HL-60 (cell line): ENCODE measurements around the gene PRLR.

ENCODE experiments used
- DNase-seq, 2 experiments: peaks; one replicate each; pipeline ENCODE4 v3.0.0-alpha.2; 2010 to 2020; ENCODE audit warnings: low read depth in 1 of 2, low spot score in 1 of 2
- H3K27ac ChIP-seq: fragments of 250-450 bp; sonication (Bioruptor Pico); replicated peaks from 2 replicates; pipeline ENCODE4 v1.5.1; 2020; ENCODE audit warnings: mild to moderate bottlenecking, moderate library complexity
- H3K27me3 ChIP-seq: fragments of 250-450 bp; sonication (Bioruptor Pico); 2 replicates; pipeline ENCODE4 v1.5.1; 2021; ENCODE audit warnings: mild to moderate bottlenecking, moderate library complexity; ENCODE audit not compliant: insufficient read depth, poor library complexity, severe bottlenecking
- H3K4me3 ChIP-seq: replicated peaks from 2 replicates; pipeline ENCODE4 v1.5.1; 2011; ENCODE audit warnings: mild to moderate bottlenecking, control low read depth, low read length; ENCODE audit not compliant: insufficient read depth
- GABPA ChIP-seq: IDR thresholded peaks from 2 replicates; pipeline ENCODE4 v1.6.1; 2012; ENCODE audit warnings: low read depth
- POLR2AphosphoS5 ChIP-seq: IDR thresholded peaks from 2 replicates; pipeline ENCODE4 v1.6.1; 2012; ENCODE audit warnings: low read depth
- SPI1 ChIP-seq: IDR thresholded peaks from 2 replicates; pipeline ENCODE4 v1.6.1; 2012; ENCODE audit warnings: low read depth, mild to moderate bottlenecking, borderline replicate concordance
- TF ChIP-seq, protein P1 (sequence below): IDR thresholded peaks from one replicate; pipeline ENCODE4 v1.5.1; 2011; ENCODE audit warnings: low read length, control low read depth, inconsistent platforms; ENCODE audit not compliant: insufficient read depth
- TF ChIP-seq, protein P2 (sequence below): IDR thresholded peaks from 2 replicates; pipeline ENCODE4 v1.6.1; 2012; ENCODE audit warnings: low read depth; ENCODE audit not compliant: insufficient replicate concordance

The PRLR gene

DNA sequence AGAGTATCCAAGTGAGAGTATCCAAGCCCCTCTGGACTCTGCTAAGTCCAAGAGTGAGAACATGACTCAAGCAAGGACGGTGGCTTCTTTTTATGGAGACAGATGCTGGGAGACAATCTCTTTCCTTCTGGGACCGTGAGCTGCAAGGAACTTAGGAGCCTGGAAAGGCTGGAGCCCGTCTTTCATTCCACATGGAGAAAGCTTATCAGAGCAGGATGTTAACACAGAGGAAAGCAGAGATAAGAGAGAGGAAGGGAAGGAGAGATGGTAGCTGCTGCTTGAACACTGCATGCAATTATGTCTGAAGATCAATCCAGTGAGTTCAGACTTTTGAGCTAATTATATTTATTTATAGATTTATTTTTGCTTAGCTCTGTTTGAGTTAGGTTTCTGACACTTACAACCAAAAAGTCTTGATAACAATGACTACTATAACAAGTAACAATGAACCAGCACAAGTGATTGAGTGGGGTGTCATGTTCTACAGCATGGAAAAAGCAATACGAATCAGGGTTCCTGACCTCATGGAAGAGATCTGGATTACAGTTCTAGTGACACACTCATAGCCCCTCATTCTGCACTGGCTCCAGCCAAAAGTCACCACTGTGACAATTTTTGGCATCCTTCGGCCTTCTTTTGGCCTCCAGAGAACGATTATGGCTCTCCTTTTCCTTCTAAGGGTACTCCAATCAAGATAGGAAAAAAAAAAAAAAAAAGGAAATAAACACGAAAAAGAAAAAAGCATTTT, 71.5 kb downstream of the PRLR start:
- H3K27me3 ChIP-seq, result no peaks in the 10 kb centered on the region
- no peak overlapping the region for H3K4me3 ChIP-seq
- H3K27ac ChIP-seq, result no peak overlapping the region
- TF ChIP-seq, protein P1, sequence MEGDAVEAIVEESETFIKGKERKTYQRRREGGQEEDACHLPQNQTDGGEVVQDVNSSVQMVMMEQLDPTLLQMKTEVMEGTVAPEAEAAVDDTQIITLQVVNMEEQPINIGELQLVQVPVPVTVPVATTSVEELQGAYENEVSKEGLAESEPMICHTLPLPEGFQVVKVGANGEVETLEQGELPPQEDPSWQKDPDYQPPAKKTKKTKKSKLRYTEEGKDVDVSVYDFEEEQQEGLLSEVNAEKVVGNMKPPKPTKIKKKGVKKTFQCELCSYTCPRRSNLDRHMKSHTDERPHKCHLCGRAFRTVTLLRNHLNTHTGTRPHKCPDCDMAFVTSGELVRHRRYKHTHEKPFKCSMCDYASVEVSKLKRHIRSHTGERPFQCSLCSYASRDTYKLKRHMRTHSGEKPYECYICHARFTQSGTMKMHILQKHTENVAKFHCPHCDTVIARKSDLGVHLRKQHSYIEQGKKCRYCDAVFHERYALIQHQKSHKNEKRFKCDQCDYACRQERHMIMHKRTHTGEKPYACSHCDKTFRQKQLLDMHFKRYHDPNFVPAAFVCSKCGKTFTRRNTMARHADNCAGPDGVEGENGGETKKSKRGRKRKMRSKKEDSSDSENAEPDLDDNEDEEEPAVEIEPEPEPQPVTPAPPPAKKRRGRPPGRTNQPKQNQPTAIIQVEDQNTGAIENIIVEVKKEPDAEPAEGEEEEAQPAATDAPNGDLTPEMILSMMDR, result no peak
- TF ChIP-seq SPI1 (no peak), GABPA (no peak), POLR2AphosphoS5 (no peak)
- TF ChIP-seq, protein P2, sequence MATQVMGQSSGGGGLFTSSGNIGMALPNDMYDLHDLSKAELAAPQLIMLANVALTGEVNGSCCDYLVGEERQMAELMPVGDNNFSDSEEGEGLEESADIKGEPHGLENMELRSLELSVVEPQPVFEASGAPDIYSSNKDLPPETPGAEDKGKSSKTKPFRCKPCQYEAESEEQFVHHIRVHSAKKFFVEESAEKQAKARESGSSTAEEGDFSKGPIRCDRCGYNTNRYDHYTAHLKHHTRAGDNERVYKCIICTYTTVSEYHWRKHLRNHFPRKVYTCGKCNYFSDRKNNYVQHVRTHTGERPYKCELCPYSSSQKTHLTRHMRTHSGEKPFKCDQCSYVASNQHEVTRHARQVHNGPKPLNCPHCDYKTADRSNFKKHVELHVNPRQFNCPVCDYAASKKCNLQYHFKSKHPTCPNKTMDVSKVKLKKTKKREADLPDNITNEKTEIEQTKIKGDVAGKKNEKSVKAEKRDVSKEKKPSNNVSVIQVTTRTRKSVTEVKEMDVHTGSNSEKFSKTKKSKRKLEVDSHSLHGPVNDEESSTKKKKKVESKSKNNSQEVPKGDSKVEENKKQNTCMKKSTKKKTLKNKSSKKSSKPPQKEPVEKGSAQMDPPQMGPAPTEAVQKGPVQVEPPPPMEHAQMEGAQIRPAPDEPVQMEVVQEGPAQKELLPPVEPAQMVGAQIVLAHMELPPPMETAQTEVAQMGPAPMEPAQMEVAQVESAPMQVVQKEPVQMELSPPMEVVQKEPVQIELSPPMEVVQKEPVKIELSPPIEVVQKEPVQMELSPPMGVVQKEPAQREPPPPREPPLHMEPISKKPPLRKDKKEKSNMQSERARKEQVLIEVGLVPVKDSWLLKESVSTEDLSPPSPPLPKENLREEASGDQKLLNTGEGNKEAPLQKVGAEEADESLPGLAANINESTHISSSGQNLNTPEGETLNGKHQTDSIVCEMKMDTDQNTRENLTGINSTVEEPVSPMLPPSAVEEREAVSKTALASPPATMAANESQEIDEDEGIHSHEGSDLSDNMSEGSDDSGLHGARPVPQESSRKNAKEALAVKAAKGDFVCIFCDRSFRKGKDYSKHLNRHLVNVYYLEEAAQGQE, result no peak
- no peak for DNase-seq

DNA sequence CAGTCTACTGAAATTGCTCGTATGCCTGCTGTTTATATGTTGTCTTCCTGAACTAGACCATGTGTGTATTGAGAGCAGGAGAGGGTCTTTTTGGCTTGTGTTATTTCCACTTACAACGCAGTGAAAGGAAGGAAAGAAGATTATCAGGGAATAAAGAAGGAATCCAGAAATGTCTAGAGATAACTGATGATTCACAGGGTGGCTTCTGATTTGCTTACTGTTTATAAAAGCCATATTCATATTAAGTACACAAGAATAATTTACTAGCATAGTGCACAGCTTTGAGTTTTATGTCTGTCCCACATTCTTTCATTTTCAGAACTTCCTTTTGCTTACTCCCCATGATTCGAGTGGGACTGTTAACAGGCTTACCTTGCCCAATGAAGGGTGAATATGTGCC, 72.1 kb downstream of the PRLR start:
- Histone ChIP-seq H3K4me3 (no peak overlapping the region), H3K27me3 (no peaks in the 10 kb centered on the region), H3K27ac (no peak overlapping the region)
- DNase-seq, result no peak
- TF ChIP-seq POLR2AphosphoS5, result no peak
- TF ChIP-seq, protein P1, result no peak
- TF ChIP-seq SPI1, result no peak
- TF ChIP-seq, protein P2, result no peak
- TF ChIP-seq GABPA, result no peak

DNA sequence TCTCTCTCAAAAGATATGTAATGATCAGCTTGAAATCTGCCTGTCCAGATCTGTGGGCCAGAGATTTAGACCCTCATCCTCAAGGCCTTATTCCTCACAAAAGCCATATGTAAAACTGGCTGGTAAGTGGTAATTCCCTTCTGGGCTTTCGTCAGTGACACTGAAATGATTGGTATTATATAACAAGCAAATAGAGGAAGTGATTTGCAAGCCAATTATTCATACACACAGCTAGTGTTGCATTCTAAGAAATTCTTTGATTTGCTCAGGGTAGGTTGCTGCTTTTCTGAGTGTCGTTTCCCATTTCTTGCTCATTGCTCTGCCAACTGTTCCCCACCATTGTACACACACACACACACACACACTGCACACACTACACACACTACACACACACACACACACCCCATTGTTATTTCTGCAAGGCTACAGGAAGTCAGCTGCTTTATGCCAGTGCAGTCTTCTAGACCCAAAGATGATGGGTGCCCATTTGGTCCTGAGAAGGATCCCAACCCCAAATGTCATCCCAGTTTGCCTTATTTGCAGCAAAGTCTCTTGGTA, 76.8 kb downstream of the PRLR start:
- Histone ChIP-seq H3K27ac (no peak overlapping the region), H3K4me3 (no peak overlapping the region), H3K27me3 (no peaks in the 10 kb centered on the region)
- no peak for DNase-seq
- TF ChIP-seq SPI1, result peak; percentile 67; the same call in 1 of the 2 replicates
- TF ChIP-seq, protein P1, result no peak
- TF ChIP-seq POLR2AphosphoS5, result no peak

DNA sequence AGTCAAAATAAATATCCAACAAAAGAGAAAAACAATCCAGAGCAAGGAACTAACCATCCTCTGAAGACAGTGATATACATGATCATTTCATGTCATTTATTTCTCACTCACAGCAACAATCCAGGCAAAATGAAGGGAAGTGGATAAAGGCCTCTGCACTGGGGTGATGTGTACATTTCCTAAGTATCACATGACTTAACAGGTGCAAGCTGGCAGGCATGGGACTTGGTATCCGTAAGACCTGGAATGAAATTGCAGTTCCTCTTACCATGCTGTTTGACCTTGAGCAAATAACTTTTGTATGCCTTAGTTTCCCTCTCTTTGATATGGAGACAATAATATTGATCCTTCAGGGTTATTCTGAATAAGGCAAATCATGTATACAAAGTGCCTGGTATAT, 77.6 kb downstream of the PRLR start:
- no peaks in the 10 kb centered on the region for H3K27me3 ChIP-seq
- H3K27ac ChIP-seq, result no peak overlapping the region
- no peak overlapping the region for H3K4me3 ChIP-seq
- no peak for DNase-seq
- TF ChIP-seq SPI1, result peak; percentile 24; the same call in 1 of the 2 replicates
- no peak for TF ChIP-seq POLR2AphosphoS5
